Measurements from ENCODE around the gene STRBP.

GRCh38 chr9:123149067-123149466 lies 119.3 kb downstream of the STRBP start:
- TF ChIP-seq ZNF274 (IDR thresholded peaks at IDR 0.05; ENCODE audit: borderline replicate concordance, low read depth, low read length) (no peak), JUND (IDR thresholded peaks at IDR 0.05; ENCODE audit: borderline replicate concordance, low read depth, low read length) (no peak), JUND (tag; IDR thresholded peaks at IDR 0.05; ENCODE audit: borderline replicate concordance, low read depth, low read length) (no peak), HBP1 (CRISPR knock-in tag; IDR thresholded peaks at IDR 0.05) (no peak), NR3C1 (CRISPR knock-in tag; IDR thresholded peaks at IDR 0.05) (no peak), SPI1 (IDR thresholded peaks at IDR 0.05; ENCODE audit: borderline replicate concordance, low read depth, low read length) (no peak), MEIS2 (IDR thresholded peaks at IDR 0.05; ENCODE audit: partially characterized antibody) (no peak), HDAC1 (IDR thresholded peaks at IDR 0.05) (no peak), ZNF511 (CRISPR knock-in tag; IDR thresholded peaks at IDR 0.05) (no peak), PHF8 (IDR thresholded peaks at IDR 0.05; ENCODE audit: borderline replicate concordance, low read length) (no peak), ZNF133 (CRISPR knock-in tag; IDR thresholded peaks at IDR 0.05) (no peak), CTCF (IDR thresholded peaks at IDR 0.05 in 2 of 3, conservative IDR thresholded peaks at IDR 0.05 in 1 of 3; ENCODE audit: insufficient read depth in 2 of 3, low read depth in 1 of 3, low read length in 3 of 3) (no peak)

Measured in K562 (cell line).